K562 (cell line): ENCODE data around the gene DNAH8. TPM values are rescaled to one million over a fixed set of nuclear protein-coding genes. Genes with fewer than 3 reads are reported as not detected.

ENCODE experiments used
- CREM ChIP-seq: IDR thresholded peaks from 2 replicates; pipeline ENCODE4 v1.6.1; 2014; ENCODE audit warnings: antibody characterized with exemption, low read depth
- ESRRB ChIP-seq: fragments of 250-450 bp; sonication (Bioruptor Pico); IDR thresholded peaks from 2 replicates; pipeline ENCODE4 v1.5.0; 2020; ENCODE audit warnings: mild to moderate bottlenecking, moderate library complexity, borderline replicate concordance
- FOXK2 ChIP-seq, 2 experiments: fragments of 450-650 bp; IDR thresholded peaks in 1 of 2; conservative IDR thresholded peaks in 1 of 2; 2 replicates each; pipeline ENCODE4 v1.6.1; 2016; ENCODE audit warnings: low read depth in 2 of 2, mild to moderate bottlenecking in 1 of 2
- FOXM1 ChIP-seq, 2 experiments: fragments of 450-650 bp in 1 of 2; sonication (generic) in 1 of 2; formaldehyde crosslinking in 1 of 2; IDR thresholded peaks; 2 replicates each; pipeline versions ENCODE4 v1.6.1 to v1.9.0; 2017 to 2022; ENCODE audit warnings: low read depth in 2 of 2, mild to moderate bottlenecking in 2 of 2, missing genetic modification reagents in 1 of 2, moderate library complexity in 1 of 2
- FUS ChIP-seq: fragments of 200-400 bp; formaldehyde crosslinking; optimal IDR thresholded peaks from 2 replicates; pipeline ENCODE3; 2017; ENCODE audit warnings: low read depth, low read length
- GATA2 ChIP-seq: sonication (generic); formaldehyde crosslinking; IDR thresholded peaks from 2 replicates; pipeline ENCODE4 v1.4.0; 2020; ENCODE audit warnings: mild to moderate bottlenecking, missing genetic modification reagents
- HOXB6 ChIP-seq: fragments of 250-450 bp; sonication (Bioruptor Pico); IDR thresholded peaks from 2 replicates; pipeline ENCODE4 v1.5.1; 2022; ENCODE audit warnings: mild to moderate bottlenecking, borderline replicate concordance
- MBD2 ChIP-seq: sonication (generic); IDR thresholded peaks from 2 replicates; pipeline ENCODE4 v1.6.1; 2016; ENCODE audit warnings: low read depth, borderline replicate concordance
- MCM7 ChIP-seq, 2 experiments: fragments of 450-650 bp; IDR thresholded peaks; 2 replicates each; pipeline ENCODE4 v1.6.1; 2016 to 2018
- NCOA6 ChIP-seq: fragments of 450-650 bp; IDR thresholded peaks from 2 replicates; pipeline ENCODE4 v1.6.1; 2017; ENCODE audit warnings: mild to moderate bottlenecking
- PHB2 ChIP-seq: fragments of 450-650 bp; IDR thresholded peaks from 2 replicates; pipeline ENCODE4 v1.6.1; 2017; ENCODE audit warnings: low read depth
- PML ChIP-seq: IDR thresholded peaks from 2 replicates; pipeline ENCODE4 v1.6.1; 2012; ENCODE audit warnings: low read length, inconsistent platforms
- POLR2AphosphoS5 ChIP-seq: IDR thresholded peaks from 2 replicates; pipeline ENCODE4 v1.6.1; 2011; ENCODE audit warnings: mild to moderate bottlenecking, low read depth, low read length, moderate library complexity; ENCODE audit not compliant: control insufficient read depth, insufficient read depth
- SMAD3 ChIP-seq: fragments of 450-650 bp; formaldehyde crosslinking; conservative IDR thresholded peaks from 2 replicates; pipeline ENCODE4 v1.4.0; 2020; ENCODE audit warnings: mild to moderate bottlenecking
- SMAD4 ChIP-seq: fragments of 250-450 bp; sonication (Bioruptor Pico); conservative IDR thresholded peaks from 2 replicates; pipeline ENCODE4 v1.8.0; 2021; ENCODE audit warnings: inconsistent platforms, mild to moderate bottlenecking, moderate library complexity
- SP2 ChIP-seq: IDR thresholded peaks from 2 replicates; pipeline ENCODE4 v1.6.1; 2011; ENCODE audit warnings: mild to moderate bottlenecking, low read depth, low read length, moderate library complexity; ENCODE audit not compliant: poor library complexity, severe bottlenecking; ENCODE audit errors: extremely low read depth
- SPI1 ChIP-seq: IDR thresholded peaks from 2 replicates; pipeline ENCODE4 v1.6.1; 2011; ENCODE audit warnings: low read depth, low read length, control low read depth, borderline replicate concordance
- TEAD2 ChIP-seq: fragments of 450-650 bp; IDR thresholded peaks from 2 replicates; pipeline ENCODE4 v1.6.1; 2016; ENCODE audit warnings: missing genetic modification characterization, control low read depth, missing compliant biosample characterization
- ZBTB7A ChIP-seq: IDR thresholded peaks from 2 replicates; pipeline ENCODE4 v1.6.1; 2011; ENCODE audit warnings: low read depth, mild to moderate bottlenecking, low read length, moderate library complexity, borderline replicate concordance; ENCODE audit not compliant: control insufficient read depth
- ZNF23 ChIP-seq: fragments of 250-450 bp; sonication (Bioruptor Pico); IDR thresholded peaks from 2 replicates; pipeline ENCODE4 v1.4.0; 2020; ENCODE audit warnings: mild to moderate bottlenecking
- ZNF354B ChIP-seq: fragments of 250-450 bp; sonication (Bioruptor Pico); IDR thresholded peaks from 2 replicates; pipeline ENCODE4 v1.4.0; 2020
- ZNF384 ChIP-seq: IDR thresholded peaks from 2 replicates; pipeline ENCODE4 v1.6.1; 2012; ENCODE audit warnings: low read depth, low read length, improper control_type of control experiment
- ZNF75A ChIP-seq: fragments of 450-650 bp; formaldehyde crosslinking; IDR thresholded peaks from 2 replicates; pipeline ENCODE4 v1.4.0; 2020; ENCODE audit warnings: mild to moderate bottlenecking
- polyA plus RNA-seq, 8 experiments: library from polyadenylated mRNA; depleted of rRNA in 4 of 8; stranded (reverse) in 5 of 8; unstranded in 3 of 8; fragments of >200 nt; fragmentation: Nextera tagmentation in 2 of 8; fragmentation: Illumina TruSeq in 1 of 8; extraction: Ambion mirVana in 2 of 8; extraction: Trizol in 1 of 8; gene quantifications; 2 replicates each; pipeline versions ENCODE4 v1.2.1 to v1.2.3, GENCODE V29; 2011 to 2014; ENCODE audit warnings: inconsistent platforms in 1 of 8, missing spikeins in 1 of 8
- total RNA-seq, 7 experiments: library from RNA; depleted of rRNA in 6 of 7; stranded (reverse); fragments of >200 nt in 6 of 7; fragmentation: Illumina TruSeq in 2 of 7; extraction: Trizol in 2 of 7; gene quantifications; 2 replicates each; pipeline versions ENCODE4 v1.2.1 to v1.2.3, GENCODE V29; 2011 to 2021; ENCODE audit warnings: low replicate concordance in 1 of 7
- TF ChIP-seq, protein P1 (sequence below): fragments of 450-650 bp; formaldehyde crosslinking; IDR thresholded peaks from 2 replicates; pipeline ENCODE4 v1.4.0; 2022; ENCODE audit warnings: mild to moderate bottlenecking, moderate library complexity
- TF ChIP-seq, protein P2 (sequence below): fragments of 450-650 bp; conservative IDR thresholded peaks from 2 replicates; pipeline ENCODE4 v1.6.1; 2016; ENCODE audit warnings: missing genetic modification characterization, low read depth, mild to moderate bottlenecking, missing compliant biosample characterization, moderate library complexity
- TF ChIP-seq, protein P3 (sequence below): sonication (generic); formaldehyde crosslinking; IDR thresholded peaks from 2 replicates; pipeline ENCODE4 v1.8.0; 2022; ENCODE audit warnings: missing genetic modification reagents, mild to moderate bottlenecking, moderate library complexity, borderline replicate concordance
- TF ChIP-seq, protein P4 (sequence below): sonication (generic); formaldehyde crosslinking; IDR thresholded peaks from 2 replicates; pipeline ENCODE4 v1.8.1; 2023; ENCODE audit warnings: mild to moderate bottlenecking, missing genetic modification reagents

Gene DNAH8
- total and polyA plus RNA-seq, 9 of the 15 experiments (the other 6 are each of a cell fraction or from before 2014, with no cell fraction given): 1.2 to 4.2 (median 2.9) TPM

DNA sequence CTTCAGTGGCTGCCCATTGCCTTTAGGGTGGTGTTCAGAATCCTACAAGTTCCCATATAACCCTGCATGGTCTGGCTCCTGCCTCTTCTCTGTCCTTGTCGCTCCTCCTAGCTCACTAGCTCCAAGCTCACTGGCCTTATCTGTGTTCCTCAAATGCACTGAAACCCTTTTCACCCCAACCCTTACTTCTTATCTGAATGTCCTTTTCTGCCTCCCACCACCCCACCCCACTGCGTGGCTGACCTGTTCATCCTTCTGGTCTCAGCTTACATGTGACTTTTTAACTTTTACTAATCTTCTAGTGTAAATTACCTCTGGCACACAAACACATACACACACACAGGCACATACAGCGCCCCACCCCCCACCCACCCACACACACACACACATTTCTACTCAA lies 292.5 kb downstream of the DNAH8 start (continued):
- TF ChIP-seq, protein P1, sequence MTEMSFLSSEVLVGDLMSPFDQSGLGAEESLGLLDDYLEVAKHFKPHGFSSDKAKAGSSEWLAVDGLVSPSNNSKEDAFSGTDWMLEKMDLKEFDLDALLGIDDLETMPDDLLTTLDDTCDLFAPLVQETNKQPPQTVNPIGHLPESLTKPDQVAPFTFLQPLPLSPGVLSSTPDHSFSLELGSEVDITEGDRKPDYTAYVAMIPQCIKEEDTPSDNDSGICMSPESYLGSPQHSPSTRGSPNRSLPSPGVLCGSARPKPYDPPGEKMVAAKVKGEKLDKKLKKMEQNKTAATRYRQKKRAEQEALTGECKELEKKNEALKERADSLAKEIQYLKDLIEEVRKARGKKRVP (CRISPR knock-in tag): no peak
- no peak for TF ChIP-seq ZNF354B (CRISPR knock-in tag)
- peak; percentile 58; the same call in 1 of the 2 replicates for TF ChIP-seq SMAD4 (CRISPR knock-in tag)
- no peak for TF ChIP-seq NCOA6
- TF ChIP-seq, protein P2, sequence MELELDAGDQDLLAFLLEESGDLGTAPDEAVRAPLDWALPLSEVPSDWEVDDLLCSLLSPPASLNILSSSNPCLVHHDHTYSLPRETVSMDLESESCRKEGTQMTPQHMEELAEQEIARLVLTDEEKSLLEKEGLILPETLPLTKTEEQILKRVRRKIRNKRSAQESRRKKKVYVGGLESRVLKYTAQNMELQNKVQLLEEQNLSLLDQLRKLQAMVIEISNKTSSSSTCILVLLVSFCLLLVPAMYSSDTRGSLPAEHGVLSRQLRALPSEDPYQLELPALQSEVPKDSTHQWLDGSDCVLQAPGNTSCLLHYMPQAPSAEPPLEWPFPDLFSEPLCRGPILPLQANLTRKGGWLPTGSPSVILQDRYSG (tag): no peak
- peak; percentile 77 for TF ChIP-seq PHB2
- peak; percentile 71 for TF ChIP-seq CREM
- no peak for TF ChIP-seq ZNF384
- TF ChIP-seq TEAD2 (tag): no peak
- TF ChIP-seq SP2: no peak
- peak; percentile 82; the same call in 1 of the 2 replicates for TF ChIP-seq POLR2AphosphoS5
- TF ChIP-seq ZBTB7A: peak; percentile 78
- TF ChIP-seq, protein P3, sequence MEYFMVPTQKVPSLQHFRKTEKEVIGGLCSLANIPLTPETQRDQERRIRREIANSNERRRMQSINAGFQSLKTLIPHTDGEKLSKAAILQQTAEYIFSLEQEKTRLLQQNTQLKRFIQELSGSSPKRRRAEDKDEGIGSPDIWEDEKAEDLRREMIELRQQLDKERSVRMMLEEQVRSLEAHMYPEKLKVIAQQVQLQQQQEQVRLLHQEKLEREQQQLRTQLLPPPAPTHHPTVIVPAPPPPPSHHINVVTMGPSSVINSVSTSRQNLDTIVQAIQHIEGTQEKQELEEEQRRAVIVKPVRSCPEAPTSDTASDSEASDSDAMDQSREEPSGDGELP: no peak
- no peak for TF ChIP-seq MCM7 (IDR thresholded peaks at IDR 0.05)
- TF ChIP-seq FOXM1 (IDR thresholded peaks at IDR 0.05; ENCODE audit: low read depth): peak; percentile 72; the same call in 1 of the 2 replicates
- TF ChIP-seq FOXM1 (CRISPR knock-in tag; IDR thresholded peaks at IDR 0.05; ENCODE audit: low read depth): no peak
- TF ChIP-seq HOXB6 (CRISPR knock-in tag): no peak
- peak; percentile 66; the same call in 1 of the 2 replicates for TF ChIP-seq MBD2
- TF ChIP-seq SMAD3: no peak
- no peak for TF ChIP-seq ZNF23 (CRISPR knock-in tag)
- no peak for TF ChIP-seq ZNF75A (CRISPR knock-in tag)
- TF ChIP-seq FOXK2 (conservative IDR thresholded peaks at IDR 0.05 in 1 of 2, IDR thresholded peaks at IDR 0.05 in 1 of 2; ENCODE audit: low read depth in 2 of 2): peak in 1 of 2 experiments; percentile 32; a peak in 1 of 4 replicates
- TF ChIP-seq, protein P4, sequence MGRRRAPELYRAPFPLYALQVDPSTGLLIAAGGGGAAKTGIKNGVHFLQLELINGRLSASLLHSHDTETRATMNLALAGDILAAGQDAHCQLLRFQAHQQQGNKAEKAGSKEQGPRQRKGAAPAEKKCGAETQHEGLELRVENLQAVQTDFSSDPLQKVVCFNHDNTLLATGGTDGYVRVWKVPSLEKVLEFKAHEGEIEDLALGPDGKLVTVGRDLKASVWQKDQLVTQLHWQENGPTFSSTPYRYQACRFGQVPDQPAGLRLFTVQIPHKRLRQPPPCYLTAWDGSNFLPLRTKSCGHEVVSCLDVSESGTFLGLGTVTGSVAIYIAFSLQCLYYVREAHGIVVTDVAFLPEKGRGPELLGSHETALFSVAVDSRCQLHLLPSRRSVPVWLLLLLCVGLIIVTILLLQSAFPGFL (CRISPR knock-in tag): no peak
- TF ChIP-seq GATA2 (CRISPR knock-in tag): peak; percentile 88
- TF ChIP-seq ESRRB (CRISPR knock-in tag): no peak
- peak; percentile 66 for TF ChIP-seq PML
- peak; percentile 70; the same call in 1 of the 2 replicates for TF ChIP-seq SPI1
- TF ChIP-seq FUS: no peak
